ENCODE measurements around the gene KCNK6. TPM values are rescaled to one million over a fixed set of nuclear protein-coding genes. Genes with fewer than 3 reads are reported as not detected.
"Not testable (repeated sequence)": the region's sequence is repeated elsewhere in the genome, so short reads cannot be mapped to it uniquely, and the experiment has no call there.

The KCNK6 gene
- total and polyA plus RNA-seq, 5 donors = 2.2 to 3.0 (median 2.7) TPM

DNA sequence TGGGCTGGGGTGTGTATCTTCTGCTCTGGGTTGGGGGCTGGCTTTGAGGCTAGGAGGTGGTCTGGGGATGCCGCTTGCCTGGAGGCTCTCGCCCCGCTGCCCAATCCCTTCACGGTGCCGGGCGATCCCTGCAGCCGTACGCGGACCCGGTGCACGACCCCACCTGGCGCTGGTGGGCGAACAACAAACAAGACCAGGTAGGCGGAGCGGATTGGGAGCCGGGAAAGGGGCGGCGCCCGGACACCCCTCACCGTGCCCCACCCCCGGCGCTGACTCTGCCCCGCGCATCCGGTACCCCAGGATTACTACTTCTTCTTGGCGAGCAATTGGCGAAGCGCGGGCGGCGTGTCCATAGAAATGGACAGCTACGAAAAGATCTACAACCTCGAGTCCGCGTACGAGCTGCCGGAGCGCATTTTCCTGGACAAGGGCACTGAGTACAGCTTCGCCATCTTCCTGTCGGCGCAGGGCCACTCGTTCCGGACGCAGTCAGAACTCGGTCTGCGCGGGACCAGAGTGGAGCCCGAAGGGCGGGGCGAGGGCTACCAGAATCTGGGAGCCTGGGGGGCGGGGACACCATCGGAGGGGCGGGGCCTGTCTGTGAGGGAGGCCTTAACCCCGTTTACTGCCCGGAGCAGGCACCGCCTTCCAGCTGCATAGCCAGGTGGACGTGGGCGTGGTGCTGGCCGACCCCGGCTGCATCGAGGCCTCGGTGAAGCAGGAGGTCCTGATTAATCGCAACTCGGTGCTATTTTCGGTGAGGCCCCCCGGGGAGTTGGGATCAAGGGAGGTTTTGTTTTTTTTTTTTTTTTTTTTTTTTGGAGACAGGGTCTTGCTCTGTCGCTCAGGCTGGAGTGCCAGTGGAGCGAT, 42.7 kb downstream of the KCNK6 start:
- DNase-seq (peak; percentile 89 to 96 (median 95)), ATAC-seq (peak; percentile 87 to 90)
- Histone ChIP-seq H3K9me3 (ENCODE audit: control insufficient read depth, low read length) (no peaks in the 10 kb centered on the region), H3K27ac (ENCODE audit: low read length) (no peak overlapping the region), H3K27me3 (ENCODE audit: control insufficient read depth, insufficient read depth) (no peaks in the 10 kb centered on the region), H3K4me1 (ENCODE audit: control insufficient read depth, insufficient read depth, low read length) (no peaks in the 10 kb centered on the region), H3K4me3 (ENCODE audit: low read length) (peak overlapping the region; percentile 51)
- WGBS = 2% methylated on average over 68 of the region's 68 CpGs
- intact Hi-C loops (cut with DNase I) = no loop called here

- H3K9me3 ChIP-seq (ENCODE audit: control insufficient read depth, low read length); H3K4me1 ChIP-seq (ENCODE audit: control insufficient read depth, insufficient read depth, low read length); intact Hi-C loops (cut with DNase I); H3K27ac ChIP-seq (ENCODE audit: low read length); H3K27me3 ChIP-seq (ENCODE audit: control insufficient read depth, insufficient read depth); ATAC-seq; DNase-seq; H3K4me3 ChIP-seq (ENCODE audit: low read length): not testable (repeated sequence)
- WGBS = 86% methylated on average over 15 of the region's 16 CpGs
Observed at GRCh38 chr19:38362946-38363688, 43.5 kb downstream of the KCNK6 start.

DNA sequence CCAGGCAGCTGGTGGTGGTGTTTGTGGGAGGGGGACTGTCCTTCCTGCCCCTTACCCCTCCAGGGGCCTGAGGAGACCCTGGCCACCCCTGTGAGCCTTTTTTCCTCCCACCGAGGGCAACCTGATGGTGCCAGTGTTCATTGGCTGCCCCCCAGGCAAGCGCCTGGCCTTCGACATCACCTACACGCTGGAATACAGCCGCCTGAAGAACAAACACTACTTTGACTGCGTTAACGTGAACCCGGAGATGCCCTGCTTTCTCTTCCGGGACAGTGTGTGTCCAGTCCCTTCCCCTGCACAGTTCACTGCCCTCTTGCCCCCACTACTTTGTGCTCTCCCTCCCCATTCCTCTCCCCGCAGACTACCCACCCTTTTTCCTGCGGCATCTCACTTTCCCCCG, 47.4 kb downstream of the KCNK6 start:
- intact Hi-C loops (cut with DNase I) = no loop called here
- H3K4me3 ChIP-seq (ENCODE audit: low read length) = no peak overlapping the region
- ATAC-seq = no peak
- H3K4me1 ChIP-seq (ENCODE audit: control insufficient read depth, insufficient read depth, low read length) = no peaks in the 10 kb centered on the region
- WGBS = 80% methylated on average over 12 of the region's 12 CpGs
- no peak overlapping the region for H3K27ac ChIP-seq (ENCODE audit: low read length)
- no peaks in the 10 kb centered on the region for H3K27me3 ChIP-seq (ENCODE audit: control insufficient read depth, insufficient read depth)
- H3K9me3 ChIP-seq (ENCODE audit: control insufficient read depth, low read length) = no peaks in the 10 kb centered on the region
- no peak for DNase-seq

- H3K27ac ChIP-seq (ENCODE audit: low read length) = no peak overlapping the region
- no peaks in the 10 kb centered on the region for H3K9me3 ChIP-seq (ENCODE audit: control insufficient read depth, low read length)
- no peak for ATAC-seq
- WGBS = 85% methylated on average over 2 of the region's 2 CpGs
- intact Hi-C loops (cut with DNase I) = no loop called here
- H3K4me3 ChIP-seq (ENCODE audit: low read length) = no peak overlapping the region
- H3K27me3 ChIP-seq (ENCODE audit: control insufficient read depth, insufficient read depth) = no peaks in the 10 kb centered on the region
- no peaks in the 10 kb centered on the region for H3K4me1 ChIP-seq (ENCODE audit: control insufficient read depth, insufficient read depth, low read length)
- no peak for DNase-seq
Observed at GRCh38 chr19:38369584-38369983, 49.9 kb downstream of the KCNK6 start.

- intact Hi-C loops (cut with DNase I) = loop anchor here in 2 of 4 donors (5.0 kb wide), 1 partner anchor 33 kb away; the partner anchor contains the start of gene CATSPERG (in 2 of the 2)
- ATAC-seq = no peak
- H3K4me3 ChIP-seq (ENCODE audit: low read length) = no peak overlapping the region
- H3K4me1 ChIP-seq (ENCODE audit: control insufficient read depth, insufficient read depth, low read length) = no peaks in the 10 kb centered on the region
- DNase-seq = no peak
- 59% methylated on average over 12 of the region's 12 CpGs for WGBS
- no peaks in the 10 kb centered on the region for H3K9me3 ChIP-seq (ENCODE audit: control insufficient read depth, low read length)
- H3K27ac ChIP-seq (ENCODE audit: low read length) = no peak overlapping the region
- no peaks in the 10 kb centered on the region for H3K27me3 ChIP-seq (ENCODE audit: control insufficient read depth, insufficient read depth)
Observed at GRCh38 chr19:38370299-38370698, 50.7 kb downstream of the KCNK6 start.

DNA sequence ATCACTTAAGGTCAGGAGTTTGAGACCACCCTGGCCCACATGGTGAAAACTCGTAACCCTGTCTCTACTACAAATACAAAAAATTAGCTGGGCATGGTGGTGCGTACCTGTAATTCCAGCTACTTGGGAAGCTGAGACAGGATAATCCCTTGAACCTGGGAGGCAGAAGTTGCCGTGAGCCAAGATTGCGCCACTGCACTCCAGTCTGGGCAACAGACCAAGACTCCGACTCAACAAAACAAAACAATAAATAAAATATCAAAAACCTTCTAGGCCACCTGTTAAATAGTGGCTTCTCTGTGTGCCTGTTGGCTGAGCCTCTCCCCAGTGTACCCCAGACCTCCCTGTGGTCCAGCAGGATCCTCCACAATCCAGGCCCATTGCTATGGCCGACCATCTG, 51.4 kb downstream of the KCNK6 start:
- WGBS = 81% methylated on average over 6 of the region's 6 CpGs
- intact Hi-C loops (cut with DNase I) = loop anchor here in 2 of 4 donors (5.0 kb wide), 1 partner anchor 34 kb away; the partner anchor contains the start of gene CATSPERG (in 2 of the 2)
- H3K27ac ChIP-seq (ENCODE audit: low read length) = no peak overlapping the region
- DNase-seq (no peak), ATAC-seq (no peak)
- no peaks in the 10 kb centered on the region for H3K9me3 ChIP-seq (ENCODE audit: control insufficient read depth, low read length)
- no peaks in the 10 kb centered on the region for H3K27me3 ChIP-seq (ENCODE audit: control insufficient read depth, insufficient read depth)
- H3K4me1 ChIP-seq (ENCODE audit: control insufficient read depth, insufficient read depth, low read length) = peaks cover 3% of the 10 kb centered on the region
- H3K4me3 ChIP-seq (ENCODE audit: low read length) = no peak overlapping the region

DNA sequence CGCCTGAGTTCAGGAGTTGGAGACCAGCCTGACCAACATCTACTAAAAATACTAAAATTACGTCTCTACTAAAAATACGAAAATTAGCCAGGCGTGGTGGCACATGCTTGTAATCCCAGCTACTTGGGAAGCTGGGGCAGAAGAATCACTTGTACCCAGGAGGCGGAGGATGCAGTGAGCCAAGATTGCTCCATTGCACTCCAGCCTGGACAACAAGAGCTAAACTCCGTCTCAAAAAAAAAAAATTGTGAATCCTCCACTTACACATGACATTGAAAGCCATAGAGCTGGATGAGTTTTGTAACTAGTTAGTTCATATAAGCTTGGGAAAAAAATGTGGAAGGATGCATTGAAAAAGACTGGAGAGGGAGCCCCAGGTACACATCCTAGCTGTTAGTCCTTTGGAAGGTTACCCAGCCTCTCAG, 54.3 kb downstream of the KCNK6 start:
- Histone ChIP-seq H3K4me3 (ENCODE audit: low read length) (peak overlapping the region; percentile 31), H3K27me3 (ENCODE audit: control insufficient read depth, insufficient read depth) (no peaks in the 10 kb centered on the region), H3K4me1 (ENCODE audit: control insufficient read depth, insufficient read depth, low read length) (peaks cover 5% of the 10 kb centered on the region), H3K27ac (ENCODE audit: low read length) (peak overlapping the region; percentile 16), H3K9me3 (ENCODE audit: control insufficient read depth, low read length) (no peaks in the 10 kb centered on the region)
- intact Hi-C loops (cut with DNase I) = loop anchor here in 2 of 4 donors (5.0 kb wide), 1 partner anchor 37 kb away; the partner anchor contains the start of gene CATSPERG (in 2 of the 2)
- ATAC-seq (no peak), DNase-seq (peak in 1 of 3 donors; percentile 48)
- WGBS = 69% methylated on average over 6 of the region's 6 CpGs

- 1% methylated on average over 65 of the region's 65 CpGs for WGBS
Observed at GRCh38 chr19:38374332-38375097, 54.9 kb downstream of the KCNK6 start, which contains the start of gene PSMD8. Gene PSMD8 (plus strand): TSS chr19:38374571. CDS start chr19:38374602, 31 bp downstream.

GRCh38 chr19:38375098-38375493, 55.5 kb downstream of the KCNK6 start:
- Histone ChIP-seq H3K4me3 (ENCODE audit: low read length) (peak overlapping the region; percentile 85), H3K9me3 (ENCODE audit: control insufficient read depth, low read length) (no peaks in the 10 kb centered on the region), H3K27me3 (ENCODE audit: control insufficient read depth, insufficient read depth) (no peaks in the 10 kb centered on the region), H3K27ac (ENCODE audit: low read length) (peak overlapping the region; percentile 95), H3K4me1 (ENCODE audit: control insufficient read depth, insufficient read depth, low read length) (peaks cover 5% of the 10 kb centered on the region)
- DNase-seq (no peak), ATAC-seq (no peak)
- WGBS = under 1% methylated on average over 18 of the region's 18 CpGs
- intact Hi-C loops (cut with DNase I) = no loop called here

More at GRCh38 chr19:38374332-38375097, 54.9 kb downstream of the KCNK6 start, which contains the start of gene PSMD8:
- Histone ChIP-seq H3K4me3 (ENCODE audit: low read length) (peak within 1 kb of the TSS; percentile 85), H3K4me1 (ENCODE audit: control insufficient read depth, insufficient read depth, low read length) (peaks cover 5% of the 10 kb centered on the region), H3K9me3 (ENCODE audit: control insufficient read depth, low read length) (no peaks in the 10 kb centered on the region), H3K27me3 (ENCODE audit: control insufficient read depth, insufficient read depth) (no peaks in the 10 kb centered on the region), H3K27ac (ENCODE audit: low read length) (peak within 1 kb of the TSS; percentile 95)
- ATAC-seq = peak; percentile 98 to 99
- intact Hi-C loops (cut with DNase I) = loop anchor here in 2 of 4 donors (5.0 kb wide), 1 partner anchor 37 kb away; the partner anchor contains the start of gene CATSPERG (in 2 of the 2)
- DNase-seq = peak; percentile 99 to 100 (median 99)

- 58% methylated on average over 5 of the region's 5 CpGs for WGBS
- intact Hi-C loops (cut with DNase I) = no loop called here
- H3K27me3 ChIP-seq (ENCODE audit: control insufficient read depth, insufficient read depth) = no peaks in the 10 kb centered on the region
- peak in 1 of 2 donors; percentile 3 for ATAC-seq
- peak in 1 of 3 donors; percentile 67 for DNase-seq
- H3K27ac ChIP-seq (ENCODE audit: low read length) = peak overlapping the region; percentile 95
- peak overlapping the region; percentile 85 for H3K4me3 ChIP-seq (ENCODE audit: low read length)
- H3K4me1 ChIP-seq (ENCODE audit: control insufficient read depth, insufficient read depth, low read length) = peaks cover 5% of the 10 kb centered on the region
- no peaks in the 10 kb centered on the region for H3K9me3 ChIP-seq (ENCODE audit: control insufficient read depth, low read length)
Observed at GRCh38 chr19:38375748-38376147, 56.1 kb downstream of the KCNK6 start.

Measured in right cardiac atrium (tissue), 5 donors.